ENCODE measurements around the gene SIK2. TPM values are rescaled to one million over a fixed set of nuclear protein-coding genes. Genes with fewer than 3 reads are reported as not detected.
A peak's percentile ranks its signal among the peaks of the same experiment; 100 is the strongest.

Gene SIK2
- total RNA-seq, 2 donors from 2014 or later: 16.2 to 21.3 TPM

- H3K9ac ChIP-seq (ENCODE audit: low read depth in 2 of 2, low read length in 2 of 2): peak overlapping the region; percentile 16 to 35
Measured at GRCh38 chr11:111733611-111734088, 131.4 kb downstream of the SIK2 start.

GRCh38 chr11:111734101-111734953 is 132.1 kb downstream of the SIK2 start:
- Histone ChIP-seq H3K27me3 (no peaks in the 10 kb centered on the region), H3K27ac (peak overlapping the region; percentile 90), H3K9me3 (no peaks in the 10 kb centered on the region), H3K4me3 (no peak overlapping the region), H3K9ac (ENCODE audit: low read depth in 2 of 2, low read length in 2 of 2) (peak overlapping the region in 1 of 2 donors; percentile 35), H3K36me3 (no peaks in the 10 kb centered on the region), H3K4me1 (no peaks in the 10 kb centered on the region)
- no peak for TF ChIP-seq CTCF (IDR thresholded peaks at IDR 0.05)
- no peak for DNase-seq
- intact Hi-C loops (cut with DNase I): no loop called here

More at GRCh38 chr11:111733611-111734088, 131.4 kb downstream of the SIK2 start:
- Histone ChIP-seq H3K27ac (peak overlapping the region; percentile 90), H3K4me3 (no peak overlapping the region), H3K9me3 (no peaks in the 10 kb centered on the region), H3K4me1 (no peaks in the 10 kb centered on the region), H3K27me3 (no peaks in the 10 kb centered on the region), H3K36me3 (no peaks in the 10 kb centered on the region)
- TF ChIP-seq CTCF (IDR thresholded peaks at IDR 0.05): no peak
- no peak for DNase-seq
- intact Hi-C loops (cut with DNase I): no loop called here

- Histone ChIP-seq H3K4me3 (no peak overlapping the region), H3K27me3 (no peaks in the 10 kb centered on the region), H3K4me1 (no peaks in the 10 kb centered on the region), H3K36me3 (no peaks in the 10 kb centered on the region), H3K9ac (ENCODE audit: low read depth in 2 of 2, low read length in 2 of 2) (peak overlapping the region in 1 of 2 donors; percentile 35), H3K27ac (peak overlapping the region; percentile 90), H3K9me3 (no peaks in the 10 kb centered on the region)
- no peak for DNase-seq
- TF ChIP-seq CTCF (IDR thresholded peaks at IDR 0.05): no peak
- intact Hi-C loops (cut with DNase I): no loop called here
Measured at GRCh38 chr11:111734954-111735261, 132.7 kb downstream of the SIK2 start.

- Histone ChIP-seq H3K27ac (peak overlapping the region; percentile 90), H3K4me1 (no peaks in the 10 kb centered on the region), H3K9me3 (no peaks in the 10 kb centered on the region), H3K9ac (ENCODE audit: low read depth in 2 of 2, low read length in 2 of 2) (peak overlapping the region; percentile 35 to 58), H3K36me3 (no peaks in the 10 kb centered on the region), H3K27me3 (no peaks in the 10 kb centered on the region), H3K4me3 (peak overlapping the region; percentile 12)
- intact Hi-C loops (cut with DNase I): no loop called here
- DNase-seq: peak; percentile 57
- no peak for TF ChIP-seq CTCF (IDR thresholded peaks at IDR 0.05)
Measured at GRCh38 chr11:111735262-111736116, 133.2 kb downstream of the SIK2 start.

GRCh38 chr11:111736181-111736590 is 133.9 kb downstream of the SIK2 start:
- no peaks in the 10 kb centered on the region for H3K27me3 ChIP-seq
- H3K9me3 ChIP-seq: no peaks in the 10 kb centered on the region
- peak overlapping the region; percentile 90 for H3K27ac ChIP-seq
- no peaks in the 10 kb centered on the region for H3K4me1 ChIP-seq
- no peak for DNase-seq
- H3K4me3 ChIP-seq: no peak overlapping the region
- no peaks in the 10 kb centered on the region for H3K36me3 ChIP-seq
- no peak for TF ChIP-seq CTCF (IDR thresholded peaks at IDR 0.05)
- peak overlapping the region; percentile 24 to 46 for H3K9ac ChIP-seq (ENCODE audit: low read depth in 2 of 2, low read length in 2 of 2)
- intact Hi-C loops (cut with DNase I): no loop called here

All from colonic mucosa (tissue), 4 donors.